ENCODE data around the gene ACTC1. TPM values are rescaled to one million over a fixed set of nuclear protein-coding genes. Genes with fewer than 3 reads are reported as not detected.

The ACTC1 gene
- total RNA-seq, 6 experiments from 2014 or later = 0.29 to 1.4 (median 0.93) TPM; not detected in 3

GRCh38 chr15:34782901-34783300 is 12.4 kb downstream of the ACTC1 start:
- intact Hi-C loops (cut with DNase I) = no loop called here
- ATAC-seq (no peak), DNase-seq (no peak)
- no peaks in the 10 kb centered on the region for H3K36me3 ChIP-seq
- WGBS (ENCODE audit: insufficient coverage, low coverage, low lambda C conversion rate, missing lambda C conversion rate) = 34% methylated on average over 3 of the region's 3 CpGs
- H3K4me1 ChIP-seq = no peaks in the 10 kb centered on the region
- no peak overlapping the region for H3K27ac ChIP-seq
- no peak overlapping the region for H3K4me3 ChIP-seq
- TF ChIP-seq CTCF (IDR thresholded peaks at IDR 0.05) = no peak
- no peak for TF ChIP-seq POLR2A (IDR thresholded peaks at IDR 0.05)
- no peaks in the 10 kb centered on the region for H3K9me3 ChIP-seq
- no peaks in the 10 kb centered on the region for H3K27me3 ChIP-seq

- H3K36me3 ChIP-seq = no peaks in the 10 kb centered on the region
- H3K27ac ChIP-seq = no peak overlapping the region
- intact Hi-C loops (cut with DNase I) = no loop called here
- no peaks in the 10 kb centered on the region for H3K27me3 ChIP-seq
- no peaks in the 10 kb centered on the region for H3K9me3 ChIP-seq
- TF ChIP-seq POLR2A (IDR thresholded peaks at IDR 0.05) (no peak), CTCF (IDR thresholded peaks at IDR 0.05) (no peak)
- DNase-seq (no peak), ATAC-seq (no peak)
- WGBS (ENCODE audit: insufficient coverage, low coverage, low lambda C conversion rate, missing lambda C conversion rate) = 38% methylated on average over 2 of the region's 2 CpGs
- H3K4me3 ChIP-seq = no peak overlapping the region
- no peaks in the 10 kb centered on the region for H3K4me1 ChIP-seq
Measured at GRCh38 chr15:34780725-34781124, 14.6 kb downstream of the ACTC1 start.

GRCh38 chr15:34776606-34777105 is 18.7 kb downstream of the ACTC1 start:
- H3K4me1 ChIP-seq = no peaks in the 10 kb centered on the region
- intact Hi-C loops (cut with DNase I) = no loop called here
- no peak overlapping the region for H3K4me3 ChIP-seq
- TF ChIP-seq POLR2A (IDR thresholded peaks at IDR 0.05) = no peak
- no peak for TF ChIP-seq CTCF (IDR thresholded peaks at IDR 0.05)
- 64% methylated on average over 2 of the region's 2 CpGs for WGBS (ENCODE audit: insufficient coverage, low coverage, low lambda C conversion rate, missing lambda C conversion rate)
- no peak for DNase-seq
- no peaks in the 10 kb centered on the region for H3K9me3 ChIP-seq
- H3K27ac ChIP-seq = no peak overlapping the region
- H3K36me3 ChIP-seq = no peaks in the 10 kb centered on the region
- no peaks in the 10 kb centered on the region for H3K27me3 ChIP-seq
- no peak for ATAC-seq

- Histone ChIP-seq H3K4me1 (no peaks in the 10 kb centered on the region), H3K27me3 (no peaks in the 10 kb centered on the region), H3K4me3 (no peak overlapping the region), H3K27ac (no peak overlapping the region), H3K36me3 (no peaks in the 10 kb centered on the region), H3K9me3 (no peaks in the 10 kb centered on the region)
- intact Hi-C loops (cut with DNase I) = no loop called here
- DNase-seq (no peak), ATAC-seq (no peak)
- 29% methylated on average over 2 of the region's 2 CpGs for WGBS (ENCODE audit: insufficient coverage, low coverage, low lambda C conversion rate, missing lambda C conversion rate)
- TF ChIP-seq POLR2A (IDR thresholded peaks at IDR 0.05) = no peak
- no peak for TF ChIP-seq CTCF (IDR thresholded peaks at IDR 0.05)
Measured at GRCh38 chr15:34773917-34774316, 21.4 kb downstream of the ACTC1 start.

GRCh38 chr15:34773013-34773412 is 22.3 kb downstream of the ACTC1 start:
- Histone ChIP-seq H3K4me1 (no peaks in the 10 kb centered on the region), H3K27ac (no peak overlapping the region), H3K4me3 (no peak overlapping the region), H3K27me3 (no peaks in the 10 kb centered on the region), H3K9me3 (no peaks in the 10 kb centered on the region), H3K36me3 (no peaks in the 10 kb centered on the region)
- DNase-seq (no peak), ATAC-seq (no peak)
- intact Hi-C loops (cut with DNase I) = no loop called here
- TF ChIP-seq CTCF (IDR thresholded peaks at IDR 0.05) = no peak
- no peak for TF ChIP-seq POLR2A (IDR thresholded peaks at IDR 0.05)

All from right lobe of liver (tissue), 6 donors.